DMS79 (cell line): Measurements from ENCODE around the gene ANGPTL2.

ENCODE experiments used
- DNase-seq: peaks from one replicate; lab custom pipeline; 2025; lab: John Stamatoyannopoulos, UW

The ANGPTL2 gene

DNA sequence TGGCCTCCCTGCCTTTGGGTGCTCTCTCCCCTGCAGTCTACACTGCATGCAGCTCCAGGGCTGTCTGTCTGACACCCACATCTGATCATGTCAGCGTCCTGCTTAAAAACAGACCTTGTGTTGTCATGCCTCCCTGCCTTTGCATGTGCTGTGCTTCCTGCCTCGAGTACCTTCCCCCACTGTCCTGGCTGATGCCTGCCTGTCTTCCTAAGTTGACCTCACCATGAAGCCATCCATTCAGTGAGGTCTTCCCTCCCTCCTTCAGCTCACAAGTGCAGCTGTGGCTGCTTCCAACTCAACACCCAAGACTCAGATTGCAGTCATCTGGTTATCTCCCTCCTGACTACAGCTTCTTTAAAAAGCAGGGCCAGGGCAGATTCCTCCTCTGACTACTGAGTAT, 5.5 kb downstream of the ANGPTL2 start:
- no peak for DNase-seq

GRCh38 chr9:127116088-127116726, 6.2 kb downstream of the ANGPTL2 start:
- no peak for DNase-seq

GRCh38 chr9:127114606-127115005, 7.8 kb downstream of the ANGPTL2 start:
- no peak for DNase-seq

DNA sequence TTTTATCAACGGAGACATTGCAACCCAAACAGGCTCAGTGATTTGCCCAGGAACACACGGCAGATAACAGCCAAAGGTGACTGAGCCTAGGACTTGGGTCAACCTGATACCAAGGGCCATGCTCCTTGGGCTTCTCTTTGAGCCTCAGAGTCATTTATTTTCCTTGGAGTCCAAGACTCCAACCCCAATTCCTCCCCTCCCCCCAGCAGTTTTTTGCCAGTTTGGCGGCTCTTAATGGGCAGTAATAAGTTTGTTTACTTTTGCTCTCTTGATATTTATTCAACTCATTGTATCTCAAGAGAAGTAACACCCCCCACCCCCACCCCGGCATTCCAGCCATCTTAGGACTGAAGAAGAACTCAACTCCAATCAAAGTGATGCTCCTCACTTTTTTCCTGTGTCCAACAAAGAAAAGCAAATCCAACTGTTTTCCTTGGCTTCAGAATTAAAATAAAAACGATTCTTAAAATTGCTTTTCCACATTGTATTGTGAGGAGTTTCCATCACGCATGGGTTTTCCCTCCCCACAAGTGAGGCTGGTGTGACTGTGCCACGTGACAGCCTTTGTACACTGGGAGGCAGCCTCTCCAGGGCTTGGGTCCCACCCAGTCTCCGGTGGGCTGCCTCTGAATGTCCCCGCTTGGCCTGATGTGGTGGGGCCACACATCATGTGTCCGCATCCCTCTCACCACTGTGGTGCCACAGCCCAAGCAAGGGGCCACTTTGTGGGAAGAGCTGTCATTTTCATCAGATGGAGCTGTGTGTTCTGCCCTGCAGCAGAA, 9.1 kb downstream of the ANGPTL2 start:
- DNase-seq: no peak

GRCh38 chr9:127112735-127113161, 9.7 kb downstream of the ANGPTL2 start:
- DNase-seq: no peak

- DNase-seq: no peak
These were observed 10.4 kb downstream of the ANGPTL2 start for GRCh38 chr9:127112056-127112455.

DNA sequence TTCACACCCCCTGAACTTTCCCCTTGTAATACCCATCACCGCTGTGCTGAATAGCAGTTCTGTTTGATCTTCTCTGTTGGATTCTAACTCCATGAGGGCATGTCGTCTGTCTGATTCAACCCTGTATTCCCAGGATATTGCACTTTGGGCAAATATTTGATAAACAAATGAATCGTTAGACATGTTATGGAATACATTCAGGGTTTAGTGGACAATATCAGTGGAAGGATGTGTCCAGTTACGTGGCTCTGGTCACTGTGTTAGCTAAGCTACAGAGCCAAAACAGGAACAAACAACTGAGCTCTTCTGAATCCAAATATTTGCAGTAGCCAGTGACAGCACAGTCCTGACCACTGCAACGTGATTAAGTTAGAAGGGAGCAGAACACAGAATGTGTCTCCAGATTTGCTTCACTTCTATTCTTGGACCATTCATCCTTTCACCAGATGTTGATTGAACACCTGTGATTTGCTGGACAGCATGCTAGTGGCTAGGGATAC, 13.2 kb downstream of the ANGPTL2 start:
- DNase-seq: no peak

DNA sequence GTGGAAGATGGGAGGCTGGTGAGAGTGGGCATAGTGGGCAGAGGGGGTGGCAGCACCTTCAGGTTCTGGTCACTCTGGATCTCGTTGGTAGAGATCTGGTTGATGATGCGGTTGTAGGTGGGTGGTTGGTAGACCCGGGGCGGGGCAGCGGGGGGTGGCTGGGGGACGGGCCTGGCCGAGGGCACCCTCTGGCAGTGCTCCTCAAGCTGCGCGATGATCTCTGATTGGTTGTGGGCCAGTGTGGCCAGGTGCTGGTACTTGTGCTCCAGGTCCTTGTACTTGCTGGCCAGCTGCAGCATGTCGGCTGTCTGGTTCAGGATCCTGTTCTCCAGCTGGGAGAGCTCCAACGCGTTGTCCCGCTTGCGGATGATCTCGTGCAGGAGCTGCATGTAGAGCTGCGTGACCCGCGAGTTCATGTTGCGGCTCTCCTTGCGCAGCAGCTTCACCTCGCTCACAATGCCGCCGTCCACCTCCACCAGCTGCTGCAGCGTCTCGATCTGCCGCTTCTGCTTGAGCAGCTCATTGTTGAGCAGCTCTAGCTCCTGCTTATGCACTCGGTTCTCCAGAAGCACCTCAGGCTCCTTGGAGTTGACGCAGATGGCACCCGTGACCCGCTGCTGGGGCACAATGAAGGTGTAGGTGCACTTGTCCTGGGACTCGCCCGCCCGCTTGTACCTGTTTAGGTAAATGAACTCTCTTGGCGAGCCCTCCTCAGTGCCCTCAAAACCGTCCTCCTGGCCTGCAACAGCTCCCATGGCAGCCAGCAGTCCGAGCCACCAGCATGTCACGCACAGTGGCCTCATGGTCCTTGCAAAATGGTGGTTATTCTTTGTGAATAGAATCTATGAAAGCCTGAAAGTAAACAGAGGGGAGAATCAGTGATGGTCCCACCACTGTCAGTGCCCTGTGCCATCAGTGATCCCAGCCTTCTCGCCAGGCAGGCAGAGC, 14.2 kb downstream of the ANGPTL2 start:
- no peak for DNase-seq

DNA sequence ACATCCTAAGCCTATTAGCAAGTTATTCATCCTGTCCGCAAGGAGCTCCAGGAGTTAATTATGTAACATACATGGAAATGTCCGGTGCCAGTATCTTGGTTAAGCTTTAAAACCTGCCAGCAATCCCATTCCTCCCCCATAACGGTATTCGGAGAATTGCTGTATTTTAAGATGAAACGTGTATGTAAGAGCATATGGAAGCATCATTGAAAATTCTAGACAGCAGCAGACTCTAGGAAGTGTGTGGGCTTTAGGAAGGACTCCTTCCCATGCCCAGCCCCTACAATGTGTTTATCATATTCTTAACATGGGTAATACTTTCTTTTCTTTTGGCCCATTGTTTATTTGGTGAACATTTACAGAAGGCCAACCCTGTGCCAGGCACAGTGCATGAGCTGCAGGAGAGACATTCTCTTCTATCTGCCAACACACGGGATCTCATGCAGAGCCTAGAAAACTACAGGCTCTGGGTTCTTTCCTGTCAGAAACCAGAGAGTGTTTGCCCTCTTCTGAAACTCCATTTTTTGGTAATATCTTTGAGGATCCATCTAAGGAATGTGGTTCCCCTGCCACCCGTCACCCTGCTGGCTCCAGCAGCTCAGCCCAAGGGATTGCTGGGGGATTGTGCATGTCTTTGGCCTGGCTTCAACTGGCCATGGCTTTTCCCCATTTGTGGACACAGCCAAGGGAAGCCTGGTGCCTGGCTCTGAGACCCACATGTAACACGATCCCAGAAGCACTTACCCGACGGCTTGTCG, 15.1 kb downstream of the ANGPTL2 start:
- no peak for DNase-seq

GRCh38 chr9:127106466-127106855, 16.0 kb downstream of the ANGPTL2 start:
- DNase-seq: no peak

- DNase-seq: no peak
These were observed 16.5 kb downstream of the ANGPTL2 start for GRCh38 chr9:127105805-127106465.

DNA sequence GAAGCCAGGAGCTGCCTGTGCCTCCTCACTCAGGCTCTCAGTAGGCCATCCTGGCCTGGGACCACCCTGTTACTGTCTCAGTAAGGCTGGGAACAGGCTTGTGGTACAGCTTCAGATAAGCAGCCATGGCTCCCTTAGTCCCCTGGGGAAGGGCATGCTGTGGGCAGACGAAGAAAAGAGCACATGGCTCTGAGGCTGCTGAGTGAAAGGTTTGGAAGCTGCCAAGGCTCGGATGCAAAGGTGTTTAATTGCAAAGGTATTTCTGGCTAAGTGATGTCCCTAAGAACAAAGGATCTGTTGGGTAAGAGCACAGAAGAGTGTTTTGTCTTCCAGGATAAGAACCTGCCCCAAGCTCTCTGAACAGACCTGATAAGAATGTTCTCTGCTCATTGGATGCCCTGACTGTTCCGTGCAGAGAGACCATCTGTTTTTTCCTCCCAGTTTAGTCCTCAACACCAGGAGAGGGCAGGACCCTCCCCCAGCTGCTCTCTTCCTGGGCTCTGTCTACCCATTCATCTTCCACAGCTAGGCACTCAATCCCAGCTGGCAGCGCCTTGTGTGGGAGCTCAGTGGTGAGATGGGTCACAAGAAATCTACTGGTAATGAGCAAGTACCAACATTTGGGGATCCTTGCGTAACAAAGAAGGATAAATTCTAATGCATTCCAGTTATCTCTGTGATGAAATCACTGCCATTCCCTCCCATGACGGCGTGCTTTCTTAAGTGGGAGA, 17.7 kb downstream of the ANGPTL2 start:
- no peak for DNase-seq

GRCh38 chr9:127102788-127103187, 19.6 kb downstream of the ANGPTL2 start:
- no peak for DNase-seq

- no peak for DNase-seq
These were observed 20.3 kb downstream of the ANGPTL2 start for GRCh38 chr9:127102176-127102575.

- no peak for DNase-seq
These were observed 22.8 kb downstream of the ANGPTL2 start for GRCh38 chr9:127099664-127100063.

- no peak for DNase-seq
These were observed 23.4 kb downstream of the ANGPTL2 start for GRCh38 chr9:127098916-127099553.

DNA sequence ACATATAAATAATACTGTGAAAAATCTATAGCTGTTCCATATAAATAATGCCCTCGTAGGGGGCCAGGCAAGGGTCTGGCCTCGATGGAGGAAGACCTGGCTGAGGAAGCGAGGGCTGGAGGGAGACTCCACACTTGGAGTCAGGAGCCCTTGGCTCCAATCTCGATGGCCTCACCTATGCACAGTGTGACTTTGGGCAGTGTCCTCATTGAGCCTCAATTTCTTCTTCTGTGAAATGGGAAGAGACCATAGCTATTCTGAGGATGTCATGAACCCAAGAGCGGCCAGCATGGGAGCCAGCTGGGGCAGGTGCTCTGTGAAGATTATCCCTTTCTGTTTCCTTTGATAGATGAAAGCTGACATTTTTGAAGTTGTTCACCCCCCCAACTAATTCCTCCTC, 24.8 kb downstream of the ANGPTL2 start:
- DNase-seq: no peak

GRCh38 chr9:127096208-127096607, 26.2 kb downstream of the ANGPTL2 start:
- no peak for DNase-seq

DNA sequence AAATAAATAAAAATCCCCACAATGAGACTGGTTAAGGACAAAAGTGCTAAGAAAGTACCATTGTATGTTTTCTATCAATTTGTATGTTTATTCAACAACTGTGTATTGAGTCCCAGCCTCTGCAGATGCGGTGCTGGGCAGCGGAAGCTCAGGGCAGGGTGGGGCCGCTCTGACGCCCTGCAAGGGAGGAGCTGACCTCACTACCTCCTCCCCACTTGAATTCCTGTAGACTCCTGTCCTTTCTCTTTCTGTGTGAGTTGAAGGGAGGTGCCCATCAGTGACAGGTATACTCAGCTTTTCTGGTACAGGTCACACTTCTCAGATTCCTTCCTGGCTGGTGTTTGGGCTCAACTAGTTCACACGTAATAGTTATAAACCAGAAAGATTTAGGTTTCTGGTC, 27.0 kb downstream of the ANGPTL2 start:
- no peak for DNase-seq
